SU-DHL-6 (cell line): Measurements from ENCODE around the gene MED28.

Experiments
- EZH2phosphoT487 ChIP-seq: fragments of 200-600 bp; sonication (generic), shearing (Covaris generic); conservative IDR thresholded peaks from 2 replicates; pipeline ENCODE4 v1.6.1; 2018; ENCODE audit warnings: mild to moderate bottlenecking, antibody characterized with exemption, low read length, moderate library complexity, mixed read lengths
- TF ChIP-seq, protein P1 (sequence below): fragments of 200-600 bp; sonication (generic); IDR thresholded peaks from one replicate; pipeline ENCODE4 v1.5.1; 2017; ENCODE audit warnings: antibody characterized with exemption, mild to moderate bottlenecking, low read length, moderate library complexity; ENCODE audit not compliant: insufficient read depth, poor library complexity, severe bottlenecking

DNA sequence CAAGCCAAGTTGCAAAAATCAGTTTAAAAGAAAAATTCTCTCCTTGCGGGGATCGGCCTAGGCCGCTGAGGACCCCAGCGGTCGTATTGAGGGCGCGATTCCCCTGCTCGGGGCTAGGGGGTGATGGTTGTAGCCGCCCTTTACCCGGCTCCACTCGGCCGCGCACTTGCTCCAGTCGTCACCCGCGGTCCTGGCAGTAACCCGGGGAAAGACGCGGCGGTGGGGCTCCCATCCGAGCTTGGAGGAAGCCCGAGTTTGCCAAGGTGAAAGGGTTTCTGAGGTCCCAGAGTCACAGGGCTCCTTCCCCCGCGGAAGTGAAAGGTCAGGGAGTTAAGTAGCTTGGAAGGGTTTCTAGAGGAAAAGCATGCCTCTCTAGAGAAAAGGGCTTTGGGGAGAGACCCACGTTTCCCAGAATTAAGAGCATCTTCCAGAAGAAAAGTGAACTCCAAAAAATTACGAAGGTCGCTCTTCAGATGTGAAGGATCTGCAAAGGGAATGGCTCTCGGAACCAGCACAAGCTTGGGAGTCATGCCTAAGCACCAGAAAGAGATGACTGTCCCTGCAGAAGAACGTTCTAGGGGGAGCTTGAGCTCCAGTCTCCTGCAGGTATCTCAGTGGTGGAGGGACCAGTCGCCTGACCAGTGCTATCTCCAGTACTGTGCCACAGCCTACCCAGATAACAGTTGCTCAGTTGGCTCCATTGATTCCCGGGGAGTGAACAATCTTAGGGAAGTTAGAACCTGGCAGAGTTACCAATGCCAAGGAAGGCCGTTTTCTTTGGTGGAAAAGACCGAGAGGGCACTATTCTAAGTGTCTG lies 36.6 kb upstream of the MED28 start:
- TF ChIP-seq, protein P1, sequence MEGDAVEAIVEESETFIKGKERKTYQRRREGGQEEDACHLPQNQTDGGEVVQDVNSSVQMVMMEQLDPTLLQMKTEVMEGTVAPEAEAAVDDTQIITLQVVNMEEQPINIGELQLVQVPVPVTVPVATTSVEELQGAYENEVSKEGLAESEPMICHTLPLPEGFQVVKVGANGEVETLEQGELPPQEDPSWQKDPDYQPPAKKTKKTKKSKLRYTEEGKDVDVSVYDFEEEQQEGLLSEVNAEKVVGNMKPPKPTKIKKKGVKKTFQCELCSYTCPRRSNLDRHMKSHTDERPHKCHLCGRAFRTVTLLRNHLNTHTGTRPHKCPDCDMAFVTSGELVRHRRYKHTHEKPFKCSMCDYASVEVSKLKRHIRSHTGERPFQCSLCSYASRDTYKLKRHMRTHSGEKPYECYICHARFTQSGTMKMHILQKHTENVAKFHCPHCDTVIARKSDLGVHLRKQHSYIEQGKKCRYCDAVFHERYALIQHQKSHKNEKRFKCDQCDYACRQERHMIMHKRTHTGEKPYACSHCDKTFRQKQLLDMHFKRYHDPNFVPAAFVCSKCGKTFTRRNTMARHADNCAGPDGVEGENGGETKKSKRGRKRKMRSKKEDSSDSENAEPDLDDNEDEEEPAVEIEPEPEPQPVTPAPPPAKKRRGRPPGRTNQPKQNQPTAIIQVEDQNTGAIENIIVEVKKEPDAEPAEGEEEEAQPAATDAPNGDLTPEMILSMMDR, result peak; percentile 12
- TF ChIP-seq EZH2phosphoT487, result no peak
